GM18873 (cell line): ENCODE data around the gene KREMEN1.
A peak's percentile ranks its signal among the peaks of the same experiment; 100 is the strongest.

Experiments used
- ATAC-seq: cut with Tn5 transposase; IDR thresholded peaks from one replicate; pipeline ENCODE4 v1.9.1; 2021; ENCODE audit warnings: mild to moderate bottlenecking, moderate library complexity, moderate number of reproducible peaks; ENCODE audit not compliant: unreplicated experiment, low FRiP score

Gene KREMEN1

DNA sequence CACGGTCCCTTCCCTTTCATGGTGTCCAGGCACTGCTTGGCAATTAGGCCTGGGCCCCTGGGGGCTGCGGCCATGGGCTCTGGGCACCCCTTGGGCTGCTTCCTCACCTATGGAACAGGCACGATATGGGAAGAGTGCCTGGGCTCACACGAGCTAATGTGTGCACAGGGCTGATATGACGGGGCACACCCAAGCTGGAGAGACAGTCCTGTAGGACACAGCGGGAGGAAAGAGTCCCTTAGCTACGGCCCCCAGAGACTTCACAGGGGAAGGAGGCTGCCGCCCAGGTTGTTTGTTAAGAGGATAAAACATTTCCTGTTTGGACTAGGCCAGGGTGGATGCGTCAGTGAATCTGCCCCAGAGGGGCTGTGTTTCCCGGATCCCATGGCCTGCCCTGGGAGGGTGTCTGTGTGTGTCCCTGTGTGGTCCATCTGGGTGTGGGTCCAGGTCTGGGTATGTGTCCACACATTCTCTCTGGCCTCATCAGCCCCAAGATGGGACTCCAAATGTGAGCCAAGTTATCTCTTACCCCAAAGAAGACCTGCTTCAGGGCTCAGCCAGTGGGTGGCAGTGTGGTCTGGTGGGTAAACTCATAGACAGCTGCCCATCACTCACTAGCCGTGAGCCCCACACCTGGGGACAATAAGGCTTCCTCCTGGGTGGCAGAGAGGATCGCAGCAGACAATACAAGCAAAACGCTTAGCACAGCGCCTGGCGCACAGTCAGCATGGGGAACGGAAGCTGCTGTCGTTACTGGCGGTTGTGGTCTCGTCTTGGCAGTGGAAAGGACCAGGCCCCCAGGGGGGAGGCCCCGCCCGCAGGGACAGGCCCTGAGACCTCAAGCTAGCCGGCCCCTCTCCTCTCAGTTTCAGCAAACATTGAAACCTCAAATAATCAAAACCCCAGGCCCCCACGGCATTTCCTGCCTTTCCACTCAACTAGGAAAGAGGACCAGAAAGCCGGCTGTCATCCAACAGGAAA is 129.7 kb downstream of the KREMEN1 start:
- peak; percentile 68 for ATAC-seq

GRCh38 chr22:29203488-29204454 is 130.9 kb downstream of the KREMEN1 start:
- ATAC-seq: no peak

DNA sequence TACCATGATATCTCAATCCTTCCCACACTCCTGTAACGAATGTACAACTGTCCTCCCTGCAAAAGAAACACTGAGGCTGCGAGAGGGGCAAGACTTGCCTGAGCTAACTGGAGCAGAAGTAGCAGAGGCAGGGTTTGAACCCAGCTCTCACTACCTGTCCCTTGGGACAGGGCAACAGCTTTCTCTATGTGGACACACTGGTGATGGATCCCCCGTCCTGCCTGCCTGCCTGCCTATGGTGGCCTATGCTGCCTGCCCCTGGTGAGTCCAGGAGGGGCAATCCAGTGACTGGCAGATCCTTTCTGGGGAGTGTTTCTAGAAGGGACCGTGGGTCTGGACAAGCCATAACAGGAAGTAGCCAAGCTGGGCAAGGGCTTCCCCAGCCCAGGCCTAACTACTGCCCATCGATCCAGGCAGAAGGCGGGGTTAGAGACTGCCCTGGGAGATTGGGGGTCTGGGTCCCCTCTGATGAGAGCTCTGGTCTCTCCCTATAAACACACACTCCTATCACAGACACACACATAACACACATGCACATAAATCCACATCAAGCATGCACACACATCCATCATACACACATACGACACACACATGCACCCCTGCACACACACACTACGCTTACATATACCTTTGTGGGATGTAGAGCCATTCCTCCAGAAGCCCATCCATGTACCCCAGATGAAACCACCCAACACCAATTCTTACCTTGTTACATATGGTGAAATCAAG is 131.8 kb downstream of the KREMEN1 start:
- ATAC-seq: no peak

DNA sequence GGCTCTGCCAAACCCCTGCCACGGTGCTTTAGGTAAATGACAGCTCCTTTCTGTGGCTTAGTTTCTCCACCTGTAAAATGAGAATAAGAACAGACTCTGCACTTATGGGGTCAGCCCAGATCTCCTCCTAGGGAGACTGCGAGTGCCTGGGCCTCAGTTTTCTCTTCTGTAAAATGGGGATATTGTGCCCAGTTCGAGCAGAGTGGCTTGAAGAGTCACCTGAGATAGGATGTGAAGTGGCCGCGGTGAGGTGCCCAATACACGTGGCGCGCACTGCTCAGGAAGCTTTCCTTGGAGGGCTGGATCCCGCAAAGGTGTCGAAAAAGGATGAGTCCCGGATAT is 132.4 kb downstream of the KREMEN1 start:
- ATAC-seq: no peak

DNA sequence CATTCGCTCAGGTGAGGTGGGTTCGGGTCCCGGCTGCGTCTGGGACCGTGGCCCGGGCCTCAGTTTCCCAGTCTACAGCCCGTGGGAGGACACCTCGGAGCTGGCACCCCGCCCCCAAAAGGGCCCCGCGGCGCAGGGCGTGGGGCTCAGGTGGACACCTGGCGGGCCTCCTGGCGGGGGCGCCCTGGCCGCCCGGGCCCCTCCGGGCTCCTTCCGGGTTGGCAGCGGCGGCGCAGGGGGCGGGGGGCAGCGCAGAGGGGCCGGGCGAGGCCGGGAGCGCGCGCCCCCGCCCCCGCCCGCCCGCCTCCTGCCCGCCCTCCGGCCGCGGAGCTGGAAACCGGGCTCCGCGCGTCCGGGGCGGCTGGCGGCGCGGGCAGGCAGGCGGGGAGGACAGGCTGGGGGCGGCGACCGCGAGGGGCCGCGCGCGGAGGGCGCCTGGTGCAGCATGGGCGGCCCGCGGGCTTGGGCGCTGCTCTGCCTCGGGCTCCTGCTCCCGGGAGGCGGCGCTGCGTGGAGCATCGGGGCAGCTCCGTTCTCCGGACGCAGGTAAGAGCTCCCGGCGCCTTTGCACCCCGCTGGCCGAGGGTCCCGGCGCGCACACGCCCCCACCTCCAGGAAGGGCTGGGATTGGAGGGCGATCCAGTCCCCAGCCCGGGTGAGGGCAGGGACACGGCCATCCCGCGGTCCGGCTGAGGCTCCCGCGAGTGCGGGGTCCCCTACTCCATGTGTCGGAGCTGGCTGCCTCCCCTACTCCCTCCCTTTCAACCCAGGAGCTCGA is 132.9 kb downstream of the KREMEN1 start, which contains the start of gene EMID1:
TSS of gene EMID1 (plus strand) at position 303 of the 778 bp plus-strand sequence. CDS start at position 446, 143 bp downstream.
- ATAC-seq: no peak

DNA sequence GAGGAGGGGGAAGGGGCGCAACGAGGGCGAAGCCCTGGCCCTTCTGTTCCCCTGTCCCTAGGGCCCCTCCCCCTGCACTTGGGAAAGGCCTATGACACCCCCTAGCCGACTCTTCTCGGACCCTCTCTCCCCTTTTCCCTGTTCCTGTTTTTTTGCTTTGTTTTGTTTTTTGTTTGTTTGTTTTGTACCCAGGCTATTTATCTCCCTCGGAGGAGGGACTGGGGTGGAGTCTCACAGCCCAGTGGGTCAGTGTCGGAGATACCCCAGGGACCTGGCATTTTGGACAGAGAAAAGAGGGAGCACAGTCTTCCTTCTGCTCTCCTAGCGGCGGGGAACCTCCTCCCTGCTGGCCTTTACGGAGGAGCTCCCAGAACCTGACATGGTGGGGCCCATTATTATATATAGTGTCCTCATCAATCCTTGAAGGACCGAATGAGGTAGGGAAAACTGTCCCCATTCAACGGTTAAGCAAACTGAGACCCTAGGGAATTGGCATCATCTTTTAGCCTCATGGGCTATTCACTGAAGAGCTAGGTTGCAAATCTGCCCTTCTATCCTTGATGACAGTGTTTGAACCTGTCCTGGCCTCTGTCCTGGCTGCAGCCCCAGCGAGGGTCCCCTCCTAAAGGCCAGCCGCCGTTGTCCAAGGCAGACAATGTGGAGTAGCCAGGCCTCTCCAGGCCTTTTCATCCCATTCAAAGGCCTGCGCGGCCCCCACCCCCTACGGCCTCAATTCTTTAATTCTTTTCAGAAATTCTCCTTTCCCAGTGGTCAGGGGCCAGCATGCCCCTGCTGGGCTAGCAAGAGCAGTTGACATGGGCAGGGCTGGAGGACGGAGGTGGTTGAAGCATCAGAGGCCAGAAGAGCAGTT is 133.8 kb downstream of the KREMEN1 start:
- ATAC-seq: no peak

DNA sequence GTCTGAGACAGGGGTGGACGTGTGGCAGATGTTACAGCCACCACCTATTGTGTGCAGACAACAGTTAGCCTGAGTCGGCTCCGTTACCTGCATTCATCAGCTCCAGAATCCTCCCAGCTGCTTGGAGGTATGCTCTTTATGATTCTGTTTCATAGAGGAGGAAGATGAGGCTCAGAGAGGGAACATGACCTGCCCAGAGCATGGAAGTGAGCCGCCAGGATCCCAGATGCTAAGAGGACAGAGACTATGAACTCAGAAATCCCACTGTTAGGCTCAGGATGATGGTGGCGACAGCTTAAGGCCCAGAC is 134.4 kb downstream of the KREMEN1 start:
- ATAC-seq: no peak

DNA sequence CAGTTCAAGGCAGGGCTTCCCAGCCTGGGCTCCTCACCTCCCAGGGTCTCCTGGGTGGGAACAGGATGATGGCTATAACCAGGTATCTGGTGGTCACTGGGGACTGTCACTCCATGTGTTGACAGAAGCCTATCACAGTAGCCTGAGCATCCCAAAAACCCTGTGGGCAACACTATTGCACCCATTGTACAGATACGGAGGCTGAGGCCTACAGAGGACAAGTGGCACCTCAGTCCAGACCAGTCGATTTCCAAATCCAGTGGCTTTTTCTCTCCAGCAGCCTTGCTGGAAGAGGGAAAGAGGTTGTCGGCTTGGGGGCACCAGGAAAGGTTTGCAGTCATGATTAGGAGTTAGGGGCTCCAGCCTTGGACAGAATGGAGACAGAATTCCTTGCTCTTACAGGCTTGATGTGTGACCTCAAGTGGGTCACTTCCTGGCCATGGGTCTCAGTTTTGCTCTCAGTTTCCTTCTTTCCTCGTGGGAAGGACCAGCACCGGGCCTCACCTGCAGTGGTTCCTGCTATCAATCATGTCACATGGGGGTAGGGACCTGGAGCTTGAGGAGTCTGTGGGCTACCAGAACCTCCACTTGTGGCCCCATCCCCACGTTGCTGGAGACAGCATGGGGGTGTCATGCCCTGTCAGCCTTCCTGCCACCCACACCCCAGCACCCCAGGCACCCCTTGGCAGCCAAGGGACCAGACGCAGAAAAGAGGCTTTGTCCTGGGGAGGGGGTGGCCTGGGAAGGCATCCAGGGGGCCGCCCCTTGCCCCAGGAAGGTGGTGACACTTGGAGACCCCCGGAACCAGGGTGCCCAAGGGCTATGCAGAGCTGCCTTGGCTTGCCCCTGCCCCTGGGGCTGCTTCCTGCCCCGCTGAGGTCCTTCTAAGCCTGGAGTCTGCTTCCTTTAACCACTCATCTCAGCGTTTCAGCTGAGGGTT is 135.0 kb downstream of the KREMEN1 start:
- ATAC-seq: no peak

DNA sequence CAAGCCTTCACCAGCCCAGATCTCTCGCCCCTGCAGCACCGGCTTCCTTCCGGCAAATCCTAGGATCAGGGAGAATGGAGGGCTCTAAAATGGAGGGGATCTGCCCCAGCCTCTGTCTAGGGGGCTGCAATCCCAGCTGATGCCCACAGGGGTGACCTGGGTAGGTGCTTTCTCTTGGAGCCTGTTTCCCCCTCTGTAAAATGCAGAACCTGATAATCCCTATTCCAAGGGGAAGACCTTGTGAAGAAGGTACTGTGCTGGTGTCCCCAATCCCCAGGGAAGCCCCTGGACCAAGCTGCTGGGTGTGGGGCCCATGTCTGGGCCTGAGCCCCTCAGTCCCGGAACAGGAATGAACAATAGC is 135.6 kb downstream of the KREMEN1 start:
- no peak for ATAC-seq

GRCh38 chr22:29208879-29209623 is 136.2 kb downstream of the KREMEN1 start:
- ATAC-seq: no peak

DNA sequence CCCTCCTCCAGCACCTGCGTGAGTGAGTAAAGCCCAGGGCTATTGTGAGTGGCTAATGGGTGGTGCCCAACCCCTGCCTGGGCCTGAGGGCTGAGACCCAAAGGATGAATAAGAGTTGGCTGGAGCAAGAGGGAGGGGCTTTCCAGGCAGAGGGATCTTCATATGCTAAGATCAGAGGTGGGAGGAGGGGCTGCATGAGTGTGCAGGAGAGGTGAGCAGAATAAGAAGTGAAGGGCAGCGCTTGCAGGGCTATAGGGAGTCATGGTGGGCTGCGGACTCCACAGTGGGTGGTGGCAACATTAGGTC is 136.7 kb downstream of the KREMEN1 start:
- no peak for ATAC-seq

GRCh38 chr22:29211066-29211465 is 138.2 kb downstream of the KREMEN1 start:
- ATAC-seq: no peak

- no peak for ATAC-seq
These were observed 138.6 kb downstream of the KREMEN1 start for GRCh38 chr22:29211466-29211865.

GRCh38 chr22:29212743-29213142 is 139.9 kb downstream of the KREMEN1 start:
- no peak for ATAC-seq

- ATAC-seq: no peak
These were observed 140.7 kb downstream of the KREMEN1 start for GRCh38 chr22:29213493-29213892.

GRCh38 chr22:29214232-29214631 is 141.4 kb downstream of the KREMEN1 start:
- no peak for ATAC-seq
